Measurements from ENCODE around the gene TCOF1. TPM values are rescaled to one million over a fixed set of nuclear protein-coding genes. Genes with fewer than 3 reads are reported as not detected.

TCOF1 gene
- total RNA-seq, 1 donor from 2014 or later, result 19.0 TPM

GRCh38 chr5:150406723-150407095 is 49.2 kb downstream of the TCOF1 start:
- no peak overlapping the region for H3K4me3 Mint-ChIP-seq (ENCODE audit: unreplicated experiment)
- H3K27me3 Mint-ChIP-seq (ENCODE audit: low read depth), result no peaks in the 10 kb centered on the region
- no peak for DNase-seq (ENCODE audit: low spot score)
- no peak for TF ChIP-seq CTCF (IDR thresholded peaks at IDR 0.05)
- peaks cover 11% of the 10 kb centered on the region for H3K4me1 Mint-ChIP-seq (ENCODE audit: low read depth)
- H3K9me3 Mint-ChIP-seq (ENCODE audit: low read depth), result no peaks in the 10 kb centered on the region
- H3K36me3 Mint-ChIP-seq (ENCODE audit: low read depth), result peaks cover 3% of the 10 kb centered on the region
- H3K27ac Mint-ChIP-seq (ENCODE audit: unreplicated experiment), result no peak overlapping the region

GRCh38 chr5:150407096-150407720 is 49.7 kb downstream of the TCOF1 start:
- no peak for DNase-seq (ENCODE audit: low spot score)
- peaks cover 3% of the 10 kb centered on the region for H3K36me3 Mint-ChIP-seq (ENCODE audit: low read depth)
- peaks cover 11% of the 10 kb centered on the region for H3K4me1 Mint-ChIP-seq (ENCODE audit: low read depth)
- no peaks in the 10 kb centered on the region for H3K9me3 Mint-ChIP-seq (ENCODE audit: low read depth)
- TF ChIP-seq CTCF (IDR thresholded peaks at IDR 0.05), result no peak
- no peak overlapping the region for H3K4me3 Mint-ChIP-seq (ENCODE audit: unreplicated experiment)
- H3K27me3 Mint-ChIP-seq (ENCODE audit: low read depth), result no peaks in the 10 kb centered on the region
- H3K27ac Mint-ChIP-seq (ENCODE audit: unreplicated experiment), result no peak overlapping the region

GRCh38 chr5:150408231-150408943 is 50.9 kb downstream of the TCOF1 start:
- Mint-ChIP-seq H3K27me3 (ENCODE audit: low read depth) (no peaks in the 10 kb centered on the region), H3K36me3 (ENCODE audit: low read depth) (no peaks in the 10 kb centered on the region), H3K4me3 (ENCODE audit: unreplicated experiment) (no peak overlapping the region), H3K27ac (ENCODE audit: unreplicated experiment) (no peak overlapping the region), H3K9me3 (ENCODE audit: low read depth) (no peaks in the 10 kb centered on the region), H3K4me1 (ENCODE audit: low read depth) (peaks cover 13% of the 10 kb centered on the region)
- no peak for DNase-seq (ENCODE audit: low spot score)
- TF ChIP-seq CTCF (IDR thresholded peaks at IDR 0.05), result no peak

GRCh38 chr5:150409638-150410523 is 52.4 kb downstream of the TCOF1 start:
- no peak for DNase-seq (ENCODE audit: low spot score)
- H3K27ac Mint-ChIP-seq (ENCODE audit: unreplicated experiment), result no peak overlapping the region
- H3K4me3 Mint-ChIP-seq (ENCODE audit: unreplicated experiment), result no peak overlapping the region

More at GRCh38 chr5:150409638-150410523, 52.4 kb downstream of the TCOF1 start:
- Mint-ChIP-seq H3K27me3 (ENCODE audit: low read depth) (no peaks in the 10 kb centered on the region), H3K9me3 (ENCODE audit: low read depth) (no peaks in the 10 kb centered on the region), H3K4me1 (ENCODE audit: low read depth) (peaks cover 13% of the 10 kb centered on the region), H3K36me3 (ENCODE audit: low read depth) (no peaks in the 10 kb centered on the region)
- TF ChIP-seq CTCF (IDR thresholded peaks at IDR 0.05), result no peak
